MV-4-11 (cell line): ENCODE results near the gene PIP5K1B.
"Not testable (repeated sequence)": the region's sequence is repeated elsewhere in the genome, so short reads cannot be mapped to it uniquely, and the experiment has no call there.

ENCODE experiments used
- DNase-seq: peaks from one replicate; lab custom pipeline; 2025; lab: John Stamatoyannopoulos, UW

PIP5K1B gene, protein sequence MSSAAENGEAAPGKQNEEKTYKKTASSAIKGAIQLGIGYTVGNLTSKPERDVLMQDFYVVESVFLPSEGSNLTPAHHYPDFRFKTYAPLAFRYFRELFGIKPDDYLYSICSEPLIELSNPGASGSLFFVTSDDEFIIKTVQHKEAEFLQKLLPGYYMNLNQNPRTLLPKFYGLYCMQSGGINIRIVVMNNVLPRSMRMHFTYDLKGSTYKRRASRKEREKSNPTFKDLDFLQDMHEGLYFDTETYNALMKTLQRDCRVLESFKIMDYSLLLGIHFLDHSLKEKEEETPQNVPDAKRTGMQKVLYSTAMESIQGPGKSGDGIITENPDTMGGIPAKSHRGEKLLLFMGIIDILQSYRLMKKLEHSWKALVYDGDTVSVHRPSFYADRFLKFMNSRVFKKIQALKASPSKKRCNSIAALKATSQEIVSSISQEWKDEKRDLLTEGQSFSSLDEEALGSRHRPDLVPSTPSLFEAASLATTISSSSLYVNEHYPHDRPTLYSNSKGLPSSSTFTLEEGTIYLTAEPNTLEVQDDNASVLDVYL

DNA sequence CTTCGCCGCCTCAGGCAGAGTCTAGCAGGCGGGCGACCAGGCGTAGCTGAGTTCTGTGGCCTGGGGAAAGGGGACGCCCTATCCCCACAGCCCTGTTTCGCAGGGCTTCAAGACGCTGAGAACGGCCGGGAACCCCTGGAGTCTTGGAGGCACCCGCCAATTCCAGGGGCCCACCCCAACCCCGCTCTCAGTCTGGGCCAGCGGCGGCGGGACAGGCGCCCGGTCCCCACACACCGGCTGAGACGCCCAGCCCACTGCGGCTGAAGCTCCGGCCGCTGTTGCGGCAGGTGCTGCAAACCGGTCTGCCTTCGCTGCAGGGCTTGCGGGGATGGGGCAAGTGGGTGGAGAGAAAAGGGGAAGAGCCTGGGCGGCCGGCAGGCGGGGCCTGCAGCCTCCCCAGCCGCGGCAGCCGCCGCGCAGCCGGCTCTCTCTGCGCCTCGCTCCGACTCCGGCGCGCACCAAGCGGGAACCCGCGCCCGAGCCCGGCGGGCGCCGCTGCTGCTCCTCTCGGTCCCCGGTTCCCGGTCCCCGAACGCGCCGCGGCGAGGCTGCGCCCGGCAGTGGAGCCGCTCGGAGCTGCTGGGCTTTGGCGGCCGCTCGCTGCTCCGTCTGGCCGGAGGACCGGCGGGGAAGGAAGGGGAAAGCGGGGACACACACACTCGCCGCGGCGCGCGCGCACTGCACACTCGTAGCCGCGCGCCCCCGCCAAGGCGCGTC lies at the start of gene PIP5K1B:
TSS of gene PIP5K1B (plus strand) at position 427 of the 717 bp plus-strand sequence. CDS start 117,375 bp downstream, outside the sequence.
- peak; percentile 68 for DNase-seq

DNA sequence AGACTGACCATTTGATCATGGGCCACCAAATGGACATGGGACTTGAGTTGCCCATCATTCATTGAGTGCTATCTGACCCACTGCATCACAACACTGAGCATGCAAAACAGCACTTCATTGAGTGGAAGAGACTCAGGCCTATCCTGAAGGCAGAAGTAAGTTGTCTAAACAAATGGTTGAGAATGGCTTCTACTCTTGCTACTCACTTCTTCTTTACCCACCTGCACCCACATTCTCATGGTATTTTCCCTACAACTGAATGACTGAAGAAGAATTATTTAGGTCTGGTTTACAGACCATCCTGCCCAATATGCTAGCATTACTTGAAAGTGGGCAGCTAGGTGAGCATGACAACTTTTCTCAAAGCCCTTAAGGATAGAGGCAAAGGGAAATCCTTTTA lies 41.0 kb upstream of the PIP5K1B start:
- no peak for DNase-seq

DNA sequence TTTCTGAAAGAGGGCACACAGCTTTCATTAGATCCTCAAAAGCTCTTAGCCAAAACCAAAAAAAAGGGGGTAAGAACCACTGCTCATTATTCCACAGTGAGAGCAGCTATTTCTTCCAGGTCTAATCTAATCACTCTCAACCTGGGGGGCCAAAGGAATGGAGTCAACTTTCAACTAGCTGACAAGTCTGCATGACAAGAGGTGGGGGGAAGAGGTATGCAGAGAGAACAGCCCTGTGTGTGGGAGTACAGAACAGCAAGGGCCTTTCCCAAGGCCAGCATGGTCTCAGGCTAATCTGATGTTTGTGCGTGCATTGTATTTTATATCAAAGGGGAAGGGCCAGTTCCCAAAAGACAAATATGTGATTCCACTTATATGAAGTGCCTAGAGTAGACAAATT lies 36.9 kb upstream of the PIP5K1B start:
- DNase-seq = no peak

DNA sequence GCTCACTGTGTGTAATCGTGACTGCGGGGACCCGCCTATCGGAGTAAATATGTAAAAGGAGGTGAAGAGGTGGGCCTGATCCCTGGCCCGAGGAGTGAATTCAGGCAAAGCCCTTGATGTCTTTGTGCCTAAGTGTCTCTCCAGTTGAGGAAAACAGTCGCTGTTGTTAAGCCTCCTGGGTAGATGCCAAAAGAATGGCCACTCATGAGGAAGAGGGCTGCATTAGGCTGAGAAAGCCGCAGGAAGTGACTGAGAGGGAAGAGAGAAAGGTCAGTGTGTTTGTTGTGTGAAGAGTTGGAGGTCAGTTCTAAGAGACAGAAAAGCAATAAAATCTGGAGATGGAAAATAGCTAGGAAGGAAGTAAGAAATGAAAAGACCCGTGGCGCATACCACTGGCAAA lies 35.8 kb upstream of the PIP5K1B start:
- no peak for DNase-seq

DNA sequence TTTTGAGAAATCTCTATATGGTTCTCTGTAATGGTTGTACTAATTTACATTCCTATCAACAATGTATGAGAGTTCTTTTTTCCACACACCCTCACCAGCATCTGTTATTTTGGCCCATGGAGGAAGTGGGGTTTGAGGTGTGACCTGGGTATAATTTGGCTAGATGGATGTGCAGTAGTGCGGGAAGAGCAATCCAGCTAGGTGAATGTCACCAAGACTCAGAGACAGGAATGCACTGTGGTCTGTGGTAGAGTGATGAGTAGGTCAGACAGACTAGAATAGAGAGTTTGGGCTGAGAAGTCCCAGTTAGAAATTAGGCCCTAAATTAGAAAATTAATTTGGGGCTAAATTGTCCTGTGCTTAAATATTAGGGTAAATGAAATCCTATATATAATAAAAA lies 32.8 kb upstream of the PIP5K1B start:
- DNase-seq = no peak

DNA sequence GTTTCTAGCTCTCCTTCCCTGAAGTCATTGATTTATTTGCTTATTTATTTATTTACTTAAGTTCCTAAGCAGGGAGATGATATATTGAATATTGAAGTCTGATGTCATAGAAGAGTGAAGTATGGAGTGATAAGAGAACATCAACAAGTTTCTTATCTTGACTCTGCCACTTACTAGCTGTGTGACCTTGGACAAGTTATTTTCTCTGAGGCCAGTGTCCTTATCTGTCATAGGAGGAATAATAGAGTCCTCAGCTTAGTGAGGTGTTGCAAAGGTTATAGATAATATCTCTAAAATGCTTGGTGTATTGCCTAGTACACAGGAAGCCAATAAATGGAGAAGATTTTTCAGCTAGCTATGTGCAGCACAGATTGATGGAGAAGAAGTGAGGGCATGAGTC lies 32.4 kb upstream of the PIP5K1B start:
- no peak for DNase-seq

DNA sequence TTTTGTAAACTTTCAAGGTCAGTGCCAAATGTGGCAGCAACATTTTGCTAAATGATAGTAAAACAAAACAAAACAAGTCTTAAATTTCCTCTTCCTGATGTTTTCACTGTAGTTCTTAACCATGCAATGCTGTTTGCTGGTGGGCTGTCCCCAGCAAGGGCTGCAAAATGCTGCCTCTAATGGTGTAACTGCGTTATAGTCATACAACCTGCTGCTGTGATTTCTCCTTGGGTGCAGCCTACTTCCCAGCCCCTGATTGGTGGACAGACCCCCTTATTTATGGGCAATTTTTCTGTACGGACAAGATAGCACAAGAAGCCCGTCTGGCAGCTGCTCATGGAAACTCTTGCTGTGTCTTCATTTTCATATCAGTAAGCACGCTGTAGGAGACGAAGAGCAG lies 26.6 kb upstream of the PIP5K1B start:
- peak; percentile 4 for DNase-seq

DNA sequence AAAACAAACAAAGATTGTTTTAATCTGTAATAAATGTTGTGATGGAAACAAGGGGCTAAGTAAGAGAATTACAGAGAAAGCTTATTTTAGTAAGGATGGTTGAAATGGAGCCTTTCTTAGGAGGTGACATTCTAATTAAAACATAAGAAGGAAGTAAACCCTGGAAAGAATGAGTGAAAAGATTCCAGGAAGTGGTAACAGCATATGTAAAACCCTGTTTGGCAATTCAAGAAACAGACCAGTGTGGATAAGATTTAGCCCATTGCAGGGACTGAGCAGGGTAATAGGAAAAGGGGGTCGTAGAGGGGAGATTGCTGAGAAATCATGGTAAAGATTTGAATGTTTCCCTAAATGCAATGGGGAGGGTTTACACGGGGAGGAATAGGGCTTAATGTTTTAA lies 21.6 kb upstream of the PIP5K1B start:
- DNase-seq = peak; percentile 61

DNA sequence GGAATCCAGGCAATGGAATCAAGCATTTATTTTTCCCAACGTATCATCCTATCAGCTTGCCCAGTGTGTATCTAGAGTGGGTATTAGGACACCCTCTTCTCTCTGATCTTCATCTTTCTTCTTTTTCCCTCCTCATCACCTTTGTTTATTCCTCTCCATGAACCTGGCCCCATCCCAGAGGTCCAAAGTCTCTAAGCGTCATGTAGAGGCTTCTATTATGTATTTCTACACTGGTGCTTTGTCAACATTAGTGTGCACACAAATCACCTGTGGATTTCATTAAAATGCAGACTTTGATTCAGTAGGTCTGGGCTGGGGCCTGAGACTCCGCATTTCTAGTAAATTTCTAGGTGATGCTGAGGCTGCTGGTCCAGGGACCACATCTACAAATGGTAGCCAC lies 19.8 kb upstream of the PIP5K1B start:
- no peak for DNase-seq

DNA sequence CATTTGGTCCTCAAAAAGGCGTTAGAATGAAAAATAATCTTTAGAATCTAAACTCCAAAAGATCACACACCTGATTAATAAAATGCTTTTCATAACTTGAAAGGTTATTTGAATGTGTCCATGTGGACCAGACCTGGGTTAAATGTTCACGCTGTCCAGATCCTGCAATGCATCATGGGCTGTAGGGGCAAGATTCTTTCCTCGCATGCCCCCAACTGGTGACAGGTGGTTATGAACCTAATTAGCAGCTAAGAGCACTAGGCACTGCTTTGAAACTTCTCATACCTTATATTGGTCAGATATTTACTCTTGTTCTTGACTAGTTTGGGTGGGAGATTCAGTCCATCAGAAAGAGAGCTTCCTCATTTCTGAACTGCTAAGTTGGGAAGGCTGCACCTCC lies 19.3 kb upstream of the PIP5K1B start:
- DNase-seq = peak; percentile 27

DNA sequence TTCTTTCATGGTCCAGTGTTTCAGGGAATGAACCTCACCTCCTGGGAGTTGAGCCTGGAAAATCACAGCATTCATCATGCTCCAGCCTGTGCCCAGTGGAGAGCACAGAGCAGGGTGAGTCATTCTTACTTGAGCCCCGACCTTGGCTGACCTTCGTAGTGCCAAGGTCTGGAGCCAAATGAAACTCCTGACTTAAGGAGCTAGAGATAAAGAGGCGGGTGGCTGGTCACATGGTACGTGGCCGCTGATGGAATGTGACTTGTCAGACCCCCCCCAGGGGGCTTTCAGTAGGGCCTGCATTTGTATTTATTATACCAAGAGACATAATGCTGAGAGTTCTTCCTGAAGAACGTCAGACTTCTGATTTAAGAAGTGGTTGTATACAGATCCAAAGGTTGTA lies 15.0 kb upstream of the PIP5K1B start:
- no peak for DNase-seq

DNA sequence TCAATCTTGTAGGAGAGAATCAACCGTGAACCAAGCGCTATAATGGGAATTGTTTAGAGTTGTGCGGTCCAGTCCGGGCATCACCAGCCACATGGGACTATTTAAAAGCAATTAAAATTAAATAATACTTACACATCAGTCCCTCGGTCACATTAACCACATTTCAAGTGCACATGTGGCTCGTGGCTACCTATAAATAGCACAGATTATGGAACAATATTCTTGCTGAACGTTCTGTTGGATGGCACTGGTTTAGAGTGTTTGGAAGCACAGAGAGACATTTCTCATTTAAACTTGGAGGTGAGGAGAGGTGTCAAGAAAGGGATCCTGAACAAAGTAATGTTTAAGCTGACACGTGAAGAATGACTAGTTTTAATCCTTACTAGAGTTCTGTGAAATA lies 12.5 kb upstream of the PIP5K1B start:
- DNase-seq = no peak

DNA sequence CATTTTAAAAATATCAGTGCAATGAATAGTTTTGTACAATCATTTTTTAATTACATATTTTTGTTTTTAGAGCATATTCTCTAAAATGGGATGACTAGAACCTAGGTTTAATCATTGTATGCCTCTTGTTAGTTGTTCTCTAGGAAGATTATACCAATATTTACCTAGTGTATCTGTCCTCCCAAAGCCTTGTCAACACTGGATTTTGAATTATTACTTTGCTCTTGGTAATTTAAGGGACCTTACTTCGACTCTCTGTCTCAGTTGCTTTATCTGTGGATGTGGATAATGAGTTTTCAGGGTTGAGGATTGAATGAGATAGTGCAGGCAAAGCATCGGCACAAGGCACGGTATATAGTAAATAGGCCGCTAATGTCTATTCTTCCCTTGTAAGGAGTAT lies 10.9 kb upstream of the PIP5K1B start:
- DNase-seq = no peak

DNA sequence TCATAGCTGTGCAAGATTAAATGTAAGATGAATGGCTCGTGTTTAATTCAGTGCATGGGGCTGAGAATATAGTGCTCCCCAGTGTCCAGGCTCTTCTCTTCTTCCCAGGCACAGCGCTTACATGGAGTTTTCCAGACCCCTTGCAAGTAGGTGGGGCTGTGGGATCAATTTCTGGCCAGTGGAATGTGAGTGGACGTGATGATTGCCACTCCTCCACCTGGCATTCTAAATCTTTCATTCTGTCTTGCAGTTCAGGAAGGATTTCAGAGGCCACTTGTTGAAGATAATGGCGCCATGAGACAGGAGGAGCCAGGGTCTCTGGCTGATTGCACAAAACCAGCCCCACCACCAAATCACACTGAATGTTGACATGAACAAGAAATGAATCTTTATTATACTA lies 7.2 kb upstream of the PIP5K1B start:
- no peak for DNase-seq

DNA sequence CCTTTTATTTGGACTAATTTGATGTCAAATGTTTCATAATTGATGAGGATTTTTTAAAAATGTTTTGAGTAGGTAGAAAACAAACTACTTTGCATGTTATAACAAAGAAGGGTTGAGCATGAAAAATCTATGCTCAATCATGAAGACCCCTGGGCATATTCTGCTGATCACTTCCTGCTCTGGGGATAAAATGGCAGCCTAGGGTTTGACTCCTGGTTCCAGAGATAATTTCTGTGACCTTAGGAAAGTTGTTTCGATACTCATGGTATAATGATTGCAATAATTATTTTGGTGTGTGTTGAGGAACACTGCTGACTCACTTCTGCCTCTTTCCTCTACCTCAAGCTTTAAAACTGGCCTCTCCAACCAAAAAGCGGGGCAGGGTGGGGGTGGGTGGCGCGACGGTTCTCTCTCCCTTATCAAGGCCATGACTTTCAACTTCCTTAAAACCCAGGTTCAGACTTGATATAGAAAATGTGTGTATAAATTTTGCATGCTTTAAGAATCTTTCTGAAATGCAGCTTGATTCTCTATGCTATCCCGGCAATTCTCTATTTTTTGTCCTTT lies 6.0 kb upstream of the PIP5K1B start:
- DNase-seq = peak; percentile 62

DNA sequence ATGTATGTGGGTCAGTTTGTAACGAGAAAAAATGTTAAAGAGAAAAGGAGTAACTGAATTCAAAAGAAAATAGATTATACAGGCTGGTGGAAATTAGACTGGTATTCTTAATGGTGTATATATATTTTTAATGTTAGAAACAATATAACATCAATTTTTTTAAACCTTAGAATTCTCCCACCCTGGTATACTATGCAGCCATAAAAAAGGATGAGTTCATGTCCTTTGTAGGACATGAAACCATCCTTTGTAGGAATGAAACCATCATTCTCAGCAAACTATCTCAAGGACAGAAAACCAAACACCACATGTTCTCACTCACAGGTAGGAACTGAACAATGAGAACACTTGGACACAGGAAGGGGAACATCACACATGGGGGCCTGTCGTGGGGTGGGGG lies 5.4 kb upstream of the PIP5K1B start:
- DNase-seq = not testable (repeated sequence)

DNA sequence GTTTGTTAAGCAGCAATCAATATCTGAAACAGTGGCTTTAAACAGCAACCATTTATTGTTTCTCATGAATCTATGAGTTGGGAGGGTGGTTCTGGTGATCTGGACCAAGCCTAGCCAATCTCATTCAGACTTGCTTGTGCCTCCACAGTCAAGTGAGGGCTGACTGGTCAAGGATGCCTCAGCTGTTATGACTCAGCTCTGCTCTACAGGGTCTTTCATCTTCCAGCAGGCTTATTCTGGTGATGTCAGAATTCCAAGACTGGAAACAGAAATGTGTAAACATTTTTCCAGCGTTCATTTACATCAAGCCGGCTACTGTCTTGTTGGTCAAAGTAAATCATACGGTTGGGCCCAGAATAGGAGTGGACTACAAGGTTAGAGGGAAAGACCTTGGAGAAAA lies 2.5 kb upstream of the PIP5K1B start:
- no peak for DNase-seq

DNA sequence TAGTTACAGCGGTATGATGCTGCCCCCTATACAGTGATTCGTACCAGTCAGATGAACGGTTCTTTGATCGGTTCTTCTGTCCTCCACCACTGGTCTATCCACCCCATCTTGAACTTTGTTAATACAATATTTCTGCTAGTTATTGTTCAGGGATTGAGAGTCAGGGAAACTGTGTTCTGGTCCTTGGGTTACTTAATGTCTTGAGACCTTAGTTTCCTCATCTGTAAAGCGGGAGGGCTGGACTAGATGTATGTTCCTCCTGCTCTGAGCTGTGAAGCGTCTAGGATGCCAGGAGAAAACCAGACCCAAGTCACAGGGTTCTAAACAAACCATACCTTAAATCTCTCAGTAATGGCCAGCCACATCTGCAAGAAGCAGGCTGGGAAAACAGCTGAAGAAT lies 1.4 kb upstream of the PIP5K1B start:
- DNase-seq = no peak

DNA sequence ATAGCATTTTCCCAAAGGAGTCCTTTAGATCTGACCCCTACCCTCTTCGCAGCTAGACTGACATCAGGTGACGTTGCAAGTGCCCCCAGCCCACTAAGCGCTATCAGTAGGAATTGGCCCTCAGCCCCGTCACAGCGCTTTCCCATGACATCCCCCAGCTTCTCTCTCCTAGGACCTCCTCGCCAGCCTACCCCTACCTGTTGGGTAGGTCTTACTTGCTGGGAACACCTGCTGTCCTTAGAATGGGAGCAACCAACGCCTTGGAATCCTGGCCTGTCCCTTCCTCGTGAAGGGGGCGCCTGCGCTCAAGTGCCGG lies 584 bp upstream of the PIP5K1B start:
- no peak for DNase-seq

DNA sequence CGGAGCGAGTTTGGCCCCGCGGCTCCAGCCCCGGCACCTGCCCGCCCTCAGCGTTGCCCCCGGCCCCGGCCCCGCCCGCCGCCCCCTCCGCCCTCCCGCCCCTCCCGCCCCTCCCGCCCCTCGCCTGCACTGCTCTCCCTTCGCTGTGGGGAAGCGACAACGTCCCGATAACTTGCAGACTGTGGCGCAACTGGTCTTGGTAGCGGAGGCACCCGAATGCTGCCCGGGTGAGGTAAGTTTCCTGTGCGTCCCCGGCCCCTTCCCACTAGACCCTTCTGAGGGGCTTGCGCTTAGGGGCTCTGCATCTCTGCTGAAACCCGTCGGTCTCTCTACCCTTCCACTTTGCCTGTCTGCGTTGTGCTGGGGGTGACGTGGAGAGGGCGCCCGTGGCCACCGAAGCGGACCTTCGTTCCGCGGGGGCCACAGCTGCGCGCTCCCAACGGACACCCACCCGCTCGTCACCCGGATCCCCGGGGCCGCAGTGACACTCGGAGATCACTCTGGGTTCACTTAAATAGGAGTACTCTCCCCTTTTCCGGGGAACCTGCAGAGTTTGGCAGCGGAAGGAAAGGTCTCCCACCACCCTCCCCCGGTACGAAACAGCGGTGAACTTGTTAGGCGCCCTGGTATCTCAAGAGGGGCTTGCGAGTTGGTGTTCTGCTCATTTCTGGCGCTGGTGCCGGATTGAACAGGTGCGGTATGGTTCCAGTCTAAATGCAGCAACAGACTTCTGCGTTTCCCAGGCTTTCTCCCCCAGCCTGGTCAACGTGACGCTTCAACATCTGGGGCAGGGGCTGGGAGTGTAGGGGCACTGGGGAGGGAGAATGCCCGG lies 707 bp downstream of the PIP5K1B start:
- DNase-seq = peak; percentile 46

DNA sequence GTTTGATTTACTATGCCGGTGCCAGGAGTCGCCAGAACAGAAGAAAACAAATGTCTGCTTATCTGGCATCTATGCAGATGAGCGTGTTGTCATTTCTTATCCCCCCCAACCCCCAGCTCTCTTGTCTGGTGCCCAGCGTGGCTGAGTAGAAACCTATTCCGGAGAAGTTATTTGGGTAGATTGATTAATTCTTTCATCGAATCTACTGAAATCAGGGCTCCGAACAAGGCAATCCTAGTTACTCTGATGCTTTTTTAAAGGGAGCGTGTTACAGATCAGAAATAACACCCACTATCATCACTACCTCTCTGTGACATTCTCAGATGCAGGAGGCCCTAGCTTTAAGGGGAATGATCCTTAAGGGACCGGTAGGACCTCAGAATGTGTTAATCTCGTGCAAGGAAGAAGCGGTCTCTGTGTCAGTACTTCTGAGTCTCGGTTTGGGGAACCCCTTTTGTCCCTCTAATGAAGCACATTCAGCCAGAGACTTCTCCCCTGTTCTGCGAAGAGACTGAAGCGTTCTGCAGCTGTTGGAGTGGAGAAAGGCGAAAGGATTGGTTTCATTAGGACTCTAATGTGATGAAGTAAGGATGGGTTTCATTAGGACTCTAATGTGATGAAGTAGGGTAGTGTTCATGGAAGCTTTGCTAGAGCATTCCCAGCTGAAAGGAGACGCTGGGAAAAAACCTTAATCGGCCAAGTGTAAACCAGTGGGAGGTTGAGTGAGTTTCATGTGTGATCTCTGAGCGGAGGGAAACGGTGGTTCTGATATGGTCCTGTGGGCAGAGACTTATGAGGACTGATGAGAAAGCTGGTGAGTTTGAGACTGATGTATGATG lies 1.5 kb downstream of the PIP5K1B start:
- DNase-seq = no peak
